ENCODE results near the gene BOLA1. TPM values are rescaled to one million over a fixed set of nuclear protein-coding genes. Genes with fewer than 3 reads are reported as not detected.

BOLA1 gene
- total and polyA plus RNA-seq, 2 of the 13 experiments (the other 11 are each of a cell fraction or from before 2014, with no cell fraction given), result 3.2 to 4.2 TPM

DNA sequence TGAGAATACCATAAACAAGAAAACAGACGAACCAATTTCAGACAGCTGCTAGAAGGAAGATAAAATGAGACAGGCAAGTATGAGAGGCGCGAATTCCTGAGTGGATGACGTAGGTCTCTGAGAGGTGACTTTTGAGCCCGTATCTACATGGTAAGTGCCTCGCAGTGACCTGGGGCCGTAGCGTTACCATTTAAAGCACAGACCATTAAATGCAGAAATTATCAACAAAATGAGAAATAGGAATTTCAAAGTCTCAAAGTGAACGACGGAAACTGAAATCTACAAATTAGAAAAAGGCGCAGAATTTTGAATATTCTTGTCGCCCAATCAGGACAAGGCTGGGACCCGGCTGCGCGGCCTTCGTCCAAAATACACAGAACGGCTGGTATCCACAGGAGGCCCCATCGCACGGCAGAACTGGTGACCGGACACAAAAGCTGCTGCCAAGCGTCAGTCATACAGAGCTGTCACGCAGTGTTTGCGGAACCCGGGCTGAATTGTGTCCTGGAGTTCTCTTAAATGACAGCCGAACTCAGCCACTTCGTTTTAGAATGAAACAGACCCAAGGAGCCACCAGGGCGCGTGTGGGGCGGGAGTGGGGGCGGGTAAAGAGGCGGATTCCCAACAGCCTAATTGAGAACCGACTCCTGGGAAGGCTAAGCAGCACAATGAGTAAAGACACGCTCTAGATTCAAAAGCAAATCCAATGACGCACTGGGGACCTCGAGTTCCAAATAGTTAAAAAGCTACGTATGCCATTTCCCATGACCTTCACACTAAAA lies 13.8 kb upstream of the BOLA1 start (continued):
- TF ChIP-seq TFDP2 (CRISPR knock-in tag; IDR thresholded peaks at IDR 0.05) (peak; percentile 73; the same call in 1 of the 2 replicates), FOSL1 (CRISPR knock-in tag; IDR thresholded peaks at IDR 0.05; ENCODE audit: borderline replicate concordance) (no peak), CHD2 (IDR thresholded peaks at IDR 0.05; ENCODE audit: low read depth, low read length) (no peak), NFATC3 (CRISPR knock-in tag; IDR thresholded peaks at IDR 0.05) (no peak), NFYB (CRISPR knock-in tag; IDR thresholded peaks at IDR 0.05) (peak; percentile 73), ZNF143 (CRISPR knock-in tag; IDR thresholded peaks at IDR 0.05) (no peak), LBX2 (CRISPR knock-in tag; IDR thresholded peaks at IDR 0.05; ENCODE audit: borderline replicate concordance) (no peak), REPIN1 (CRISPR knock-in tag; IDR thresholded peaks at IDR 0.05; ENCODE audit: borderline replicate concordance, low read depth) (no peak), HIVEP1 (CRISPR knock-in tag; IDR thresholded peaks at IDR 0.05) (no peak), MYC (CRISPR knock-in tag; IDR thresholded peaks at IDR 0.05; ENCODE audit: borderline replicate concordance) (no peak), ATF7 (IDR thresholded peaks at IDR 0.05) (no peak), ATF7 (CRISPR knock-in tag; IDR thresholded peaks at IDR 0.05) (no peak), ZNF468 (CRISPR knock-in tag; IDR thresholded peaks at IDR 0.05) (no peak), RBAK (CRISPR knock-in tag; IDR thresholded peaks at IDR 0.05) (no peak), ZNF207 (IDR thresholded peaks at IDR 0.05; ENCODE audit: borderline replicate concordance) (no peak), TSC22D2 (CRISPR knock-in tag; IDR thresholded peaks at IDR 0.05; ENCODE audit: borderline replicate concordance) (0 out of 2 replicates have a peak, but pooled peaks have one; percentile 10), RNF2 (conservative IDR thresholded peaks at IDR 0.05; ENCODE audit: low read depth) (no peak), HHEX (CRISPR knock-in tag; IDR thresholded peaks at IDR 0.05) (no peak), ZNF124 (CRISPR knock-in tag; IDR thresholded peaks at IDR 0.05) (no peak), KLF13 (CRISPR knock-in tag; IDR thresholded peaks at IDR 0.05) (no peak), EHMT2 (IDR thresholded peaks at IDR 0.05; ENCODE audit: borderline replicate concordance, low read depth, low read length) (no peak), SCMH1 (CRISPR knock-in tag; IDR thresholded peaks at IDR 0.05; ENCODE audit: borderline replicate concordance) (no peak), TFAP4 (IDR thresholded peaks at IDR 0.05; ENCODE audit: borderline replicate concordance, low read depth) (peak; percentile 22; the same call in 1 of the 2 replicates), MEIS2 (CRISPR knock-in tag; IDR thresholded peaks at IDR 0.05) (peak; percentile 71; the same call in 1 of the 2 replicates)
- TF ChIP-seq, protein P1, sequence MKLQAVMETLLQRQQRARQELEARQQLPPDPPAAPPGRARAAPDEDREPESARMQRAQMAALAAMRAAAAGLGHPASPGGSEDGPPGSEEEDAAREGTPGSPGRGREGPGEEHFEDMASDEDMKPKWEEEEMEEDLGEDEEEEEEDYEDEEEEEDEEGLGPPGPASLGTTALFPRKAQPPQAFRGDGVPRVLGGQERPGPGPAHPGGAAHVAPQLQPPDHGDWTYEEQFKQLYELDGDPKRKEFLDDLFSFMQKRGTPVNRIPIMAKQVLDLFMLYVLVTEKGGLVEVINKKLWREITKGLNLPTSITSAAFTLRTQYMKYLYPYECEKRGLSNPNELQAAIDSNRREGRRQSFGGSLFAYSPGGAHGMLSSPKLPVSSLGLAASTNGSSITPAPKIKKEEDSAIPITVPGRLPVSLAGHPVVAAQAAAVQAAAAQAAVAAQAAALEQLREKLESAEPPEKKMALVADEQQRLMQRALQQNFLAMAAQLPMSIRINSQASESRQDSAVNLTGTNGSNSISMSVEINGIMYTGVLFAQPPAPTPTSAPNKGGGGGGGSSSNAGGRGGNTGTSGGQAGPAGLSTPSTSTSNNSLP (IDR thresholded peaks at IDR 0.05; ENCODE audit: low read depth, low read length), result peak; percentile 11; the same call in 1 of the 2 replicates

All from HepG2 (cell line).